ENCODE data around the gene ZNF839. TPM values are rescaled to one million over a fixed set of nuclear protein-coding genes. Genes with fewer than 3 reads are reported as not detected.

The ZNF839 gene
- total and polyA plus RNA-seq, 2 of the 4 experiments (the other 2 are of a cell fraction) = 5.7 to 10.7 TPM

DNA sequence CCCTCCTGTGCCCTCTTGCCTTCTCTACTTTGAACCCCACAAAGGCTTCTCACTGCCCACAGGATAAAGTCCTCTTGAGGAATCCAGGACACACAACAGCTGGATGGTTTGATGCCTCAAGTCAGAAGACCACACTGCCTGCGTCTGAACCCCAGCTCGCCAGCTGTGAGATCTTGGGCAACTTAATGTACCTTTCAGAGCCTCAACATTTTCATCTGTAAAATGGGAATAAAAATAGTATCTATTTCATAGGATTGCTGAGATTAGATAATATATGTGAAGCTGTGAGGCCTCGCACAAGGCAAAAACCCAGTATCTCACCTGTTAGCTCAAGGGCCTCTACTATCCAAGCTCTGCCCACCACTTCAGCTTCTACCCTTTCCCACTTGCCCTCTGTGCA lies 40.8 kb downstream of the ZNF839 start:
- in situ Hi-C loops (cut with MboI; ENCODE audit: low sequenced_read_pairs) = no loop called here

More for the DNA sequence above, 40.8 kb downstream of the ZNF839 start:
- BruUV-seq (replicated peaks) = no TSS peak
- Histone ChIP-seq H3K27me3 (ENCODE audit: control insufficient read depth, insufficient read depth, low read length) (no peaks in the 10 kb centered on the region), H4K8ac (ENCODE audit: low read depth in 2 of 2, low read length in 2 of 2) (no peak overlapping the region), H4K91ac (ENCODE audit: insufficient read depth, low read depth, low read length) (no peak overlapping the region), H3K23ac (ENCODE audit: low read depth, low read length) (no peak overlapping the region), H2BK5ac (ENCODE audit: low read depth, low read length, poor library complexity, severe bottlenecking) (no peak overlapping the region), H3K18ac (ENCODE audit: low read depth, low read length) (no peak overlapping the region), H3K36me3 (ENCODE audit: control insufficient read depth, insufficient read depth, low read length) (peaks cover 14% of the 10 kb centered on the region), H3K9me1 (ENCODE audit: insufficient read depth, low read length) (peaks cover 20% of the 10 kb centered on the region), H4K5ac (ENCODE audit: low read depth, low read length) (no peak overlapping the region), H3K79me1 (ENCODE audit: low read depth in 1 of 2, low read length in 2 of 2) (peaks cover 49 to 51% of the 10 kb centered on the region in 2 experiments), H3K9me3 (ENCODE audit: control insufficient read depth, insufficient read depth, low read length) (no peaks in the 10 kb centered on the region), H2BK15ac (ENCODE audit: low read depth, low read length) (no peak overlapping the region), H3K4me3 (ENCODE audit: insufficient read depth, low read depth, low read length) (no peak overlapping the region), H4K20me1 (ENCODE audit: insufficient read depth, low read length) (peaks cover 8% of the 10 kb centered on the region; the same call in 1 of the 2 replicates), H3K4me2 (ENCODE audit: low read depth, low read length) (no peak overlapping the region), H3K4ac (ENCODE audit: low read depth, low read length) (no peak overlapping the region), H2AK9ac (replicated peaks; ENCODE audit: low read depth, low read length, poor library complexity) (no peak overlapping the region), H3K27ac (ENCODE audit: insufficient read depth, low read length) (no peak overlapping the region), H2AFZ (replicated peaks; ENCODE audit: low read length, poor library complexity) (no peak overlapping the region), H3K9ac (ENCODE audit: low read depth, low read length) (no peak overlapping the region), H3K4me1 (ENCODE audit: control insufficient read depth, insufficient read depth, low read length) (peaks cover 7% of the 10 kb centered on the region), H2AK5ac (ENCODE audit: low read depth, low read length) (no peak overlapping the region), H2BK120ac (ENCODE audit: low read depth, low read length) (no peak overlapping the region), H3K56ac (ENCODE audit: extremely low read depth, insufficient read depth, low read length) (no peak overlapping the region), H2BK20ac (ENCODE audit: low read depth, low read length) (no peak overlapping the region), H3K14ac (replicated peaks; ENCODE audit: low read depth, low read length) (no peak overlapping the region)
- ChIA-PET POLR2A (ENCODE audit: unreplicated experiment) (no interaction called here), CTCF (no interaction called here)
- ATAC-seq (ENCODE audit: low read depth) (no peak), DNase-seq (no peak)
- intact Hi-C loops (cut with micrococcal nuclease) (no loop called here), dilution Hi-C loops (cut with HindIII; ENCODE audit: low sequenced_read_pairs, unreplicated experiment) (no loop called here)
- TF ChIP-seq RCOR1 (IDR thresholded peaks at IDR 0.05; ENCODE audit: insufficient replicate concordance, low read length) = no peak
- no CpG with 5 or more reads among the region's 3 CpGs for WGBS, 2 experiments (ENCODE audit: extremely low coverage in 2 of 2, insufficient read length in 1 of 2)

Data from IMR-90 (cell line).